T-helper 17 cell (primary cell): Measurements from ENCODE around the gene LPAR2. TPM values are rescaled to one million over a fixed set of nuclear protein-coding genes. Genes with fewer than 3 reads are reported as not detected.

ENCODE experiments used
- ATAC-seq: fragments of 150-1000 bp; cut with Tn5 transposase; 2 replicates; pipeline ENCODE4 v1.10.0; 2021; ENCODE audit warnings: mild to moderate bottlenecking, moderate library complexity
- DNase-seq, 3 donors: peaks; one replicate each; pipeline versions ENCODE4 v3.0.0 to v3.0.0-alpha.2; 2020 to 2021
- H3K9me3 ChIP-seq: one replicate; pipeline ENCODE4 v1.7.0; 2013; ENCODE audit warnings: low read length, mild to moderate bottlenecking; ENCODE audit not compliant: control insufficient read depth, poor library complexity, severe bottlenecking
- H3K27ac Mint-ChIP-seq: one replicate; pipeline ENCODE4 v1.8.0; 2022; ENCODE audit warnings: mild to moderate bottlenecking, moderate library complexity, mixed read lengths
- H3K27me3 Mint-ChIP-seq: one replicate; pipeline ENCODE4 v1.8.0; 2022; ENCODE audit warnings: mixed read lengths
- H3K36me3 Mint-ChIP-seq: one replicate; pipeline ENCODE4 v1.8.0; 2022; ENCODE audit warnings: low read depth, mixed read lengths
- H3K4me1 Mint-ChIP-seq: one replicate; pipeline ENCODE4 v1.8.0; 2022; ENCODE audit warnings: mild to moderate bottlenecking, mixed read lengths
- H3K4me3 Mint-ChIP-seq: one replicate; pipeline ENCODE4 v1.8.0; 2022; ENCODE audit warnings: mild to moderate bottlenecking, moderate library complexity, mixed read lengths
- total RNA-seq, 4 donors: library from RNA in 2 of 4; stranded (reverse) in 2 of 4; gene quantifications; one replicate each; pipeline ENCODE4 v1.2.3 and lab custom pipeline; 2022 to 2026

The LPAR2 gene
- total RNA-seq, 2 donors from 2014 or later, result 66.5 to 67.2 TPM

DNA sequence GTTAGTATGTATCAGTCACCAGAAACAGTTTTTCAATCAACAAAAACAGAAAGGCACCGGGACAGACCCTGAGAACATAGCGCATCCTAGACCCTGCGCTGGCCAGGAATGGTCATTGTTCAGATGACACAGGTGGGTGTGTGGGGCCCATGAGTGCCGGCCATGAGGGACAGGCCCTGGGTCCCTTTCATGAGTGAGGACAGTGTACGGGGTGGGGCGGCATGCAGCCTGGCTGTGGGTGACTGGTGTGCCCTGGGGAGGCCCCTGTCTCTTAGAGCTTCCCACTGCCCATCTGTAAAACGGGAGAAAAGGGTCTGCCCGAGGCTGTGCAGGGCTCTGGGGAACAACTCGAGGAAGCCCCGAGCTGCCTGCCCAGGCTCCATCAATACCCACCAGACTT, 35.3 kb downstream of the LPAR2 start:
- Mint-ChIP-seq H3K27ac (peak overlapping the region; percentile 96), H3K4me3 (no peak overlapping the region), H3K27me3 (no peaks in the 10 kb centered on the region), H3K4me1 (peaks cover 41% of the 10 kb centered on the region), H3K36me3 (peaks cover 4% of the 10 kb centered on the region)
- no peak for ATAC-seq
- H3K9me3 ChIP-seq, result no peaks in the 10 kb centered on the region
- no peak for DNase-seq

DNA sequence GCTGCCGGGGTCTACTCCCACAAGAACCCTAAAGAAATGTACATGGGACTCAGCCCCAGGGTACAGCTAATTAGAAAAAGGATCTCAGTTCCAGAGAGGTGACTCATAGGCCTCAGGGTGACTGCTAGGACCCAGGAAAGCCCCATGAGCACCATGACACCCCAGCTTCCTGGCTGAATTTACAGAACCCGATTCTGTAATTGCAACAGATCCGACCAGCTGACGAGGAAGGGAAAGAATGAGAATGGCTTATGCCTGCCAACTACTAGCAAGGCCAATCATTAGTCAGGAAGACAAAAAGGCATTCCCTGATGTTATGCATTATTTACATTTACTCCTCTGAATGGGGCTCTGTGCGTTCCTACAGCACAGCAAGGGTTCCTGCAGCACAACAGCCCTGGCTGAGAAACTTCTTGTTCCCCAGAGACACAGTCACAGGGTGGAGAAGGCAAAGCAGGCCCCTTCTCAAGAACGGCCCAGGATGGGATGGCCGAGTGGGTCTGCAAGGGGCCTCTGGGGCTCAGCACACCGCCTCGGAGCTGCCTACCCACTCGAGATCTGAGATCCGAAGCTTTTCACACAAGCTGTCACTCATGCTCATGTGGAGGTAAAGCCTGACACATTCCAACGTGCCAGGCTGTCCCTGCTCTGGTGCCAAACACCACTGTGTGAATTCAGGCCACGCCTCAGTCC, 36.7 kb downstream of the LPAR2 start:
- H3K27me3 Mint-ChIP-seq, result no peaks in the 10 kb centered on the region
- ATAC-seq, result peak; percentile 91
- H3K36me3 Mint-ChIP-seq, result peaks cover 4% of the 10 kb centered on the region
- peaks cover 35% of the 10 kb centered on the region for H3K4me1 Mint-ChIP-seq
- DNase-seq, result peak; percentile 43 to 69 (median 54)
- peak overlapping the region; percentile 82 for H3K4me3 Mint-ChIP-seq
- no peaks in the 10 kb centered on the region for H3K9me3 ChIP-seq
- H3K27ac Mint-ChIP-seq, result peak overlapping the region; percentile 96

DNA sequence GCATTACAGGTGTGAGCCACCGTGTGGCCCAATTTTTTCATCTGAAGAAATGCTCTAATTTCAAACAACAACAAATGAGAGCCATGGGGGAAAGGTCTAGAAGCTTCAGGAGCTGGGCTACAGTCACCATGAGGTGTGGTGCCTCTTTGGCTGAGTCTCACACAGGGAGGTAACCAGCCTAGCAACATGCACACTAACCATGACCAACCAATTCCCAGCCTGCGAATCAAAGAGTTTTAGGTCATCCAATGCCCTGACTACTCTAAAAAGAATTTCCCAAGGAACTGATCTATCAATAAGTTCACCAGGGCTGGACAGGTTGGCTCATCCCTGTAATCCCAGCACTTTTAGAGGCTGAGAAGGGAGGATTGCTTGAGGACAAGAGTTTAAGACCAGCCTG, 39.5 kb downstream of the LPAR2 start:
- H3K27me3 Mint-ChIP-seq, result no peaks in the 10 kb centered on the region
- peaks cover 31% of the 10 kb centered on the region for H3K4me1 Mint-ChIP-seq
- DNase-seq, result no peak
- H3K9me3 ChIP-seq, result no peaks in the 10 kb centered on the region
- no peak for ATAC-seq
- H3K27ac Mint-ChIP-seq, result peak overlapping the region; percentile 96
- peak overlapping the region; percentile 59 for H3K4me3 Mint-ChIP-seq
- H3K36me3 Mint-ChIP-seq, result peaks cover 2% of the 10 kb centered on the region

DNA sequence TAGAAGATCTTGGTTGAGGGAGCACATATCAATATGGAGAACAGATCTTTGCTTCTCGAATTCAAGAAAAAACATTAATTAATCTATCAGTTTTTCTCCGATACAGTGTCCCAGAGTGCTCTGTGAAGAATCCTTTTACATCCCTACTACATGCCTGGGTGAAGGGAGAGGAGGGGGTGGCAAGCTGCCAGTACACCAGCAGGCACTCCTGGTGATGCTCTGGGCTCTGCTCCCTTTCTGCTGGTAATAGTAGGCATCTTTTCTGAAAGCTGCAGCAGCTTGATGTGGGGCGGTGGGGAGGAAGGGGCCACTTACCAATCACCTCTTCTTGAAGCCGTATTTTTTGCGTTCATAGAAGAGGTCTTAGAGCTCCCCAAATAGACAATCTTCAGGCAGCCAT, 40.2 kb downstream of the LPAR2 start:
- H3K36me3 Mint-ChIP-seq, result peaks cover 2% of the 10 kb centered on the region
- no peaks in the 10 kb centered on the region for H3K9me3 ChIP-seq
- H3K4me3 Mint-ChIP-seq, result no peak overlapping the region
- DNase-seq (no peak), ATAC-seq (no peak)
- H3K27ac Mint-ChIP-seq, result peak overlapping the region; percentile 96
- H3K4me1 Mint-ChIP-seq, result peaks cover 32% of the 10 kb centered on the region
- H3K27me3 Mint-ChIP-seq, result no peaks in the 10 kb centered on the region

DNA sequence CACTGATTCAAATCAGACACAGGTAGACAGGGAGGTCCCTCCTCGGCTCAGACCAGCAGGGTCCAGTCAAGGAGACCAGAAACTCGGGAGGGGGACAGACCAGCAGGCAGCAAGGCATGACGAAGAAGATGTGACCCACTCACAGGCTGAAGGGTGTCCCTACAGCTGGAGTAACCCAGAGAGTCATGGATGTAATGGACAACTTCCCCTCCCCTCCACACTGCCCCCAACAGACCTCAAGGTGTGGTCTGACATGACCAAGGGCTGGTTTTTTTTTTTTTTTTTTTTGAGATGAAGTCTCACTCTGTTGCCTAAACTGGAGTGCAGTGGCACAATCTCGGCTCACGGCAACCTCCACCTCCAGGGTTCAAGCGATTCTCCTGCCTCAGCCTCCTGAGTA, 43.7 kb downstream of the LPAR2 start:
- ATAC-seq (no peak), DNase-seq (no peak)
- Mint-ChIP-seq H3K36me3 (peaks cover 2% of the 10 kb centered on the region), H3K4me1 (peaks cover 20% of the 10 kb centered on the region), H3K27ac (no peak overlapping the region), H3K27me3 (no peaks in the 10 kb centered on the region), H3K4me3 (no peak overlapping the region)
- H3K9me3 ChIP-seq, result no peaks in the 10 kb centered on the region

DNA sequence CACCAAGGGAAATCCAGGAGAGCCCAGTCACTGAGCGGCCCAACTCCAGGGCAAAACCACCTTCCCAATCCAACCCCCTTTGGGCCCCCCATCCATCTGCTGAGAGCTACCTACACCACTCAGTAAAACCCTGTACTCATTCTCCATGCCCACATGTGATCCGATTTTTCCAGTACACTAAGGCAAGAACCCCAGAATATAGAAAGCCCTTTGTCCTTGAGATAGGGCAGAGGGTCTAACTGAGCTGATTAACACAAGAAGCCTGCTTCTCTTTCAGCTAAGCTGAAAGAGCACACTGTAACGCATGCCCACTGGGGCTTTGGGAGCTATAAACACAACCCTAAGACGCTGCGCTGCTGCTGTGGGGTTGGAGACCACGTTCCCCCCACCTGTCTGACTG, 45.5 kb downstream of the LPAR2 start:
- H3K9me3 ChIP-seq, result no peaks in the 10 kb centered on the region
- Mint-ChIP-seq H3K4me1 (peaks cover 16% of the 10 kb centered on the region), H3K4me3 (no peak overlapping the region), H3K36me3 (peaks cover 2% of the 10 kb centered on the region), H3K27ac (peak overlapping the region; percentile 79), H3K27me3 (no peaks in the 10 kb centered on the region)
- no peak for DNase-seq
- ATAC-seq, result no peak

DNA sequence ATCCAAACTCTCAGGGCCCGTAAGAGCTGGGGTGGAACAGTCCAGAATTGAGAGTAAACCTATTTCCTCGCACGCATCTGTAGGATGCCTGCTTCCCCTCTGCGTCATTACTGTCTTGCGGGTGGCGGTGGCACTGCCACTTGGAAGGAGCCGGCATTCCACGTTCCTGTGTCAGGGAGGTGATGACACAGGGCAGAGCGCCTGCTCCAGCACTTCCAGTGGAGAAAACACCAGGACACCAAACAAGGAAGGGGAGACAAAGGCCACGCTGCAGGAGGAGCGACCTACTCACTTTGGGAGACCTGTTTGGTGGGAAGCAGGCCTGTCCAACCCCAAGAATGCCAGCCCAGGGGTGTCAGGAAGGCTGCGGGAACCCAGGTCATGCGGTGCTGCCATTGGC, 46.6 kb downstream of the LPAR2 start:
- H3K9me3 ChIP-seq, result no peaks in the 10 kb centered on the region
- Mint-ChIP-seq H3K27ac (peak overlapping the region; percentile 79), H3K4me3 (no peak overlapping the region), H3K36me3 (peaks cover 2% of the 10 kb centered on the region), H3K4me1 (peaks cover 16% of the 10 kb centered on the region), H3K27me3 (no peaks in the 10 kb centered on the region)
- ATAC-seq, result no peak
- DNase-seq, result no peak

DNA sequence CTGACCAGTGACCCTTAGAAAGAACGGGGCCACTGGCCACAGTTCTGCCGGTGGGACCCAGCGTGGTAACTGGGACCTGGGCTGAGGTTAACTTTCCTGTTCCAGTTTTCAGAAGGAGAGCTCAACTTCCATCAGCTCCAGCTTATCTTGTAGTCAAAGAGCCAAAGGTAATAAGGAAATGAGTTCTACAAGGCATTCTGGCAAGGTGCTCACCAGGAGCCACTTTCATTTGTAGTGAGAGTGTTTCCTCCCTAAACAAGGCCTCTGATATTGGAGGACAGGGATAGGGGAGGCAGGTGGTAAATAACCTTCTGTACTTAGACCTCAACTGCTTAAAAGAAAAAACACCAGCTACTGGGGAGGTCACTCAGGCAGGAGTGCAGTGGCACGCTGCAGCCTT, 47.6 kb downstream of the LPAR2 start:
- H3K4me1 Mint-ChIP-seq, result peaks cover 15% of the 10 kb centered on the region
- no peaks in the 10 kb centered on the region for H3K36me3 Mint-ChIP-seq
- H3K27me3 Mint-ChIP-seq, result no peaks in the 10 kb centered on the region
- DNase-seq, result no peak
- H3K4me3 Mint-ChIP-seq, result no peak overlapping the region
- H3K9me3 ChIP-seq, result no peaks in the 10 kb centered on the region
- no peak for ATAC-seq
- no peak overlapping the region for H3K27ac Mint-ChIP-seq

DNA sequence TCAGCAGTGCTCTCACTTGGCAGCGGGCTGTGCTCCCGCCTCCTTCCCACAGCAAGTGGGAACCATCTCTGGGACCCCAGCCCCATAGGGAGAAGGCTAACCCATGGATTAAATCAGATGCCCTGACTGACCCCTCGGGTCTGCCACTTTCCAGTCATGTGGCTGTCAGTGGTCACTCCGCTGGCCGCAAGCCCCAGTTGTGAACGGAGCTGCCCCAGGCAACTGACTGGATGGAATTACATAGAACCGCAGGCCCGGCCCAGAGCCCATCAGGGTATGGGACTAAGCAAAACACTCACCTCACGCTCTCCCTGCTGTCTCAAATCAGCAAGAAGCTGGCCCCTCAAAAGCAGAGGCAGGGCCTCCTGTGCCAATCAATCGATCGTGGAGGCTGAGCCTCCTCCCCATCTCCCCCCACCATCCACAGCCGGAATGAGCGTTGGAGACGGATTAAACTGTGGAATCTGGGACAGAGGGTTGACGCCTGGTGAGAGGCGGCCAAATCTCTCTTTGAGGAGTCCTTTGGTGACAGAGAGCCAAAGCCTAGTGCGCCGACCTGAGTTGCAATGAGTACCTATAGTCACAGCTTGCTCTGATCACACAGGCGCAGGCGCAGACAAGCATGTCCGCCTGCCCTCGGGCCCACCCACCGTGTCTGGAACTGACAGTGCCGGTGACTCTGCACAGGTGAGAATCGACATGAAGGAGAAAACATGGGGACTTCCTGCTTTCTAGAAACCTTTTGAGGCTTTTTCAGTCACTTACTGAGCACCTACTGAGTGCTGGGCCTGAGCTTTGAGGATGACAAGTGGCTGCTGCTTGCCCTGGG, 48.3 kb downstream of the LPAR2 start:
- Mint-ChIP-seq H3K27ac (no peak overlapping the region), H3K4me1 (peaks cover 16% of the 10 kb centered on the region), H3K4me3 (no peak overlapping the region), H3K36me3 (no peaks in the 10 kb centered on the region), H3K27me3 (no peaks in the 10 kb centered on the region)
- no peaks in the 10 kb centered on the region for H3K9me3 ChIP-seq
- ATAC-seq (no peak), DNase-seq (no peak)

DNA sequence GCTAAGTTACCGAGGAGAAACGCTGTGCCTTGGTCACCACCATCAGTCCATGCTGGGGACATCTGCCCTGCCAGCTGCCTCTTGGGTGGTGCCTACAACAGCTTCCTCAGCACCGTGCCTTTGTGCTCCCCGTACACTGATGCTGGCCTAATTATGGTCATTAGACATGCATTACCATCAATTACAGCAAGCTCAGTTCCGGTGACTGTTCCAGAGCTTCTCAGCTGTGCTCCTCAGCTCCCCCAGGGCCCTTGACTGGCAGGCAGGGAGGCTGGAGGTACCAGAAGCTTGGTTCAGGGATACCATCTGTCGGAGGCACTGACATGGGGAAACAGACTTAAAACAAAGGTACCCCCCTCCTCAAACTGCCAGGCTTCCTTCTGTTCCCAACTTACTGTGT, 49.8 kb downstream of the LPAR2 start:
- no peak overlapping the region for H3K27ac Mint-ChIP-seq
- H3K4me1 Mint-ChIP-seq, result peaks cover 13% of the 10 kb centered on the region
- ATAC-seq (no peak), DNase-seq (no peak)
- H3K4me3 Mint-ChIP-seq, result no peak overlapping the region
- H3K36me3 Mint-ChIP-seq, result peaks cover under 1% of the 10 kb centered on the region
- H3K9me3 ChIP-seq, result no peaks in the 10 kb centered on the region
- no peaks in the 10 kb centered on the region for H3K27me3 Mint-ChIP-seq

DNA sequence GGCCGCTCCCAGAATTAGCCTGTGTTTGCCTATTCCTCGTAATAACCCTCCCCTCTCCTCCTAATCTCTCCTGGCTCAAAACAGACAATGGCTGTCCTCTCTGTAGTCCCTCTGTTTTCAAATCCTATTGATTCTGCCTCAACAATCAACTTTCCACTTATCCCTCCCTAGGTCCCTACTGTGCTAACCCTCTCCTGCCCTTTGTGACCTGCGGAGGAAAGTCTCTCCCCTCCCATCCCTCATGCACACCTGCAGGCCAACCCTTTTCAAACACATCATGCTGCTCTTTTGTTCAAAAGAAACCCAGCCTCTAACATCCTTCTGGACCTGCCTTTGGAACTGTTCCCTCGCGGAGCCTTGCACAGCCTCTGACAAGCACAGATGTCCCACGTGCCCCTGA, 52.6 kb downstream of the LPAR2 start:
- no peaks in the 10 kb centered on the region for H3K9me3 ChIP-seq
- H3K36me3 Mint-ChIP-seq, result peaks cover 6% of the 10 kb centered on the region
- ATAC-seq, result no peak
- peaks cover 8% of the 10 kb centered on the region for H3K4me1 Mint-ChIP-seq
- peak overlapping the region; percentile 61 for H3K27ac Mint-ChIP-seq
- H3K27me3 Mint-ChIP-seq, result no peaks in the 10 kb centered on the region
- H3K4me3 Mint-ChIP-seq, result no peak overlapping the region
- no peak for DNase-seq
